GM10266 (cell line): ENCODE results near the gene CCN5.
A peak's percentile ranks its signal among the peaks of the same experiment; 100 is the strongest.
"Not testable (repeated sequence)": the region's sequence is repeated elsewhere in the genome, so short reads cannot be mapped to it uniquely, and the experiment has no call there.

Source experiments
- DNase-seq: peaks from one replicate; pipeline ENCODE4 v3.0.0; 2012; ENCODE audit errors: extremely low spot score
- TF ChIP-seq, protein P1 (sequence below): IDR thresholded peaks from 2 replicates; pipeline ENCODE4 v1.5.1; 2012; ENCODE audit warnings: mild to moderate bottlenecking, low read depth; ENCODE audit not compliant: control insufficient read depth, insufficient read depth; ENCODE audit errors: missing control alignments

Gene CCN5

DNA sequence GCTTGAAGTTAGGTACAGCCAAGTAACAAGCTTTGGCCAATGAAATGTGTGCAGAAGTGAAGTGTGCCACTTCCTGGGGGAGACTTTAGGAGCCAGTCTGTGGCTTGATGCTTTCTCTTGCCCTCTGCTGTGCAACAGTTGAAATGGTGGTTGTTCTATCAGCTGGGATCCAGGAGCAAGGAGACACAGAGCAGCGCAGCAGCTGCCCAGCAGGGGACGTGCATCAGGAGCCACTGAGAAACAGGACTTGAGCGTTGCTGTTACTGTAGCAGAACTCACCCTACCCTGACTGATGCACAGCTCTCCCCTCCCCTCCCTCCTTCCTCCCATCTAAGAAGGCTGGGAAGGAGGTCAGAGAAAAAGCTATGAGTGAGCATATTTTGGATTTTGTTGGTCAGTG is 18.9 kb upstream of the CCN5 start:
- TF ChIP-seq, protein P1, sequence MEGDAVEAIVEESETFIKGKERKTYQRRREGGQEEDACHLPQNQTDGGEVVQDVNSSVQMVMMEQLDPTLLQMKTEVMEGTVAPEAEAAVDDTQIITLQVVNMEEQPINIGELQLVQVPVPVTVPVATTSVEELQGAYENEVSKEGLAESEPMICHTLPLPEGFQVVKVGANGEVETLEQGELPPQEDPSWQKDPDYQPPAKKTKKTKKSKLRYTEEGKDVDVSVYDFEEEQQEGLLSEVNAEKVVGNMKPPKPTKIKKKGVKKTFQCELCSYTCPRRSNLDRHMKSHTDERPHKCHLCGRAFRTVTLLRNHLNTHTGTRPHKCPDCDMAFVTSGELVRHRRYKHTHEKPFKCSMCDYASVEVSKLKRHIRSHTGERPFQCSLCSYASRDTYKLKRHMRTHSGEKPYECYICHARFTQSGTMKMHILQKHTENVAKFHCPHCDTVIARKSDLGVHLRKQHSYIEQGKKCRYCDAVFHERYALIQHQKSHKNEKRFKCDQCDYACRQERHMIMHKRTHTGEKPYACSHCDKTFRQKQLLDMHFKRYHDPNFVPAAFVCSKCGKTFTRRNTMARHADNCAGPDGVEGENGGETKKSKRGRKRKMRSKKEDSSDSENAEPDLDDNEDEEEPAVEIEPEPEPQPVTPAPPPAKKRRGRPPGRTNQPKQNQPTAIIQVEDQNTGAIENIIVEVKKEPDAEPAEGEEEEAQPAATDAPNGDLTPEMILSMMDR: no peak
- DNase-seq: no peak

DNA sequence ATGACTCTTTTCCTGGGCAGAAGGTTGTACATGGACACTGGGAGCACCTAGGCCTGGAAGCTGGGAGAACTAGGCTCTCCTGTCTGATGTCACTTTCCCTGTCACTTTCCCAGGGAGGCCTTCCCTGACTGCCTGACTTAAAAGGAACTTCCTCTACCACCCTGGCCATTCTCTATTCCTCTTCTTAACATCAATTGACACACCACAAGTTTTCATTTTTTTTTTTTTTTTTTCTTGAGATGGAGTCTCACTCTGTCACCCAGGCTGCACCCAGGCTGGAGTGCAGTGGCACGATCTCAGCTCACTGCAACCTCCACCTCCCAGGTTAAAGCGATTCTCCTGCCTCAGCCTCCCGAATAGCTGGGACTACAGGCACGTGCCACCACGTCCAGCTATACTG is 18.1 kb upstream of the CCN5 start:
- not testable (repeated sequence) for DNase-seq

DNA sequence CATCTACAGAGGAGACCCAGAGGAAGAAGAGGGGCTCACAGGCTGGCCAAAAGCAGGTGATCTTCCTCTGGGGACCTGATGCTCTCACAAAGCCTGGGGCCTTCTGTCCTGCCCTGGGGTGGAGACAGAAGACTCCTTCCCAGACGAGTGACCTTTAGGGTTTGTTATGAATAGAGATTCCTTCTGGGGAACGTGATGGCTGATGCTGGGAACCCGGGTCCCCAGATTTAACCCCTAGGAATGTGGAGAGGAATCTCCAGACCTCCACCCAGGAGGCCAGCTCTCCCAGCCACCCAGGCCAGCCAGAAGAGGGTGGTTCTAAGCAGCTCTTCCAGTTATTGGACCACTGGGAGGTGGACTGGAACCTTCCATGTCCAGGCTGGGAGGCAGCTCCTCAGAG is 16.8 kb upstream of the CCN5 start:
- no peak for DNase-seq
- TF ChIP-seq, protein P1: no peak

DNA sequence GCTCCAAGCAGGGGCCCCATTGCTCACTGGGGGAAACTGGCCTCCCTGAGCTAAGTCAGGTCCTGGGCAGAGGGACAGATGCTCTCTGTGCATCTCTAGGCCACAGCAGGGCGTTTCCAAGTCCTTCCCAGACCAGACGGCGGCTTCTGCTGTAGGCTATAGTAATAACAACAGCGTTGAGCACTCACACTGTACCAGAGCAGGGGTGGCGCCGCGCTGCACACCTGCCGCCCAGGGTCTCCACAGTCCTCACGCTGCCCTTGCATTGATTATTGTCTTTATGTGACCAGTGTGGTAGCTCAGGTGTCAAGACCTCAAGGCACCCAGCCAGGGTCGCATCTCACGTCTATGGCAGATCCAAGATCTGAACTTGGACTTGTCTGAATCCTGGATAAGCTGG is 14.9 kb upstream of the CCN5 start:
- TF ChIP-seq, protein P1: no peak
- DNase-seq: no peak

DNA sequence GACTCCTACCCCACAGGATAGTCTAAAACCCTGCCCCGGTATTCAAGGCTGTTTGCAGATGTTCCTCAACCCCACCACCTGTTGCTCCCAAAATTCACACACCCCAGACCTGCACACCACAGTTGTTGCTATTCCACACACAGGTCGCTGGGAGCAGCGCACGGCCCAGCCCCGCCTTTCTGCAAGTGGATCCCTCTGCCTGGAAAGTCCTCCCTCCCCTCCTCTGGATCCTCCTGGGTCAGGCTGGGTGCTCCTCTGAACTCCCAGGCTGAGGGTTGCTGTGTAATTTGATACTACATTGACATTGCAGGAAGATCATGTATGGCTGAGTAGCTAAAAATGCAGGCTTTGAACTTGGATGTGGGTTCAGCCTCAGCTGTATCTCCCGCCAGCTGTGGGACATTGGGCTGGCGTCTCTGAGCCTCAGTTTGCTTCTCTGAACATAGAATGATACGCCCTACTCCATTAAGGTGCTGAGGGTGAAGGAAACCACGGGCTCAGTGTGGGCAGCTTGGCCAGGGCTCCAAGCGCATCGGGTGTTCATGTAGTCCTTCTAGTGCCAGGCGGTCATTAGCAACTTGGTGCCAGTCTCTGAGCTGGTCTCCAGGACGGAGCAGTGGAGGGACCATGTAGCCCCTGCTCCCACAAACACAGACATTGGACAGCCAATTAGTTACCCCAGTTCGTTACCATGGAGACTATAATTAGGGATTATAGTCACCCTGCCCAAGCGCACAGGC is 13.9 kb upstream of the CCN5 start:
- TF ChIP-seq, protein P1: no peak
- no peak for DNase-seq

DNA sequence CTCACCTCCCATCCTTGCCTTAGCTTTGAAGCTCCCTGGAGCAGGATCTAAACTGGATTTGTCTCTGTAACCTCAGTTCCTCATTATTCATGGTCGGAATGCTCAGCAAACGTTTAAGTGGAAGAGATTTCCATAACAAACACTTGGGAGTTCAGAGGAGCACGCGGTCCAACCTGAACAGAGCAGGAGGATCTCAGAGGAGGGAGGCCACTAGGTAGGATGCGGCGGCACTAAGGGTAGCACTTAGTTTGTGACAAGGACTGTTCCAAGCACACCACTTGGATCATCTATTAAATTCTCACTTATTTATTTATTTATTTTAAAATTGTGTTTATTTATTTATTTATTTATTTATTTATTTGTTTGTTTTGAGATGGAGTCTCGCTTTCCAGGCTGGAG is 13.3 kb upstream of the CCN5 start:
- no peak for DNase-seq

DNA sequence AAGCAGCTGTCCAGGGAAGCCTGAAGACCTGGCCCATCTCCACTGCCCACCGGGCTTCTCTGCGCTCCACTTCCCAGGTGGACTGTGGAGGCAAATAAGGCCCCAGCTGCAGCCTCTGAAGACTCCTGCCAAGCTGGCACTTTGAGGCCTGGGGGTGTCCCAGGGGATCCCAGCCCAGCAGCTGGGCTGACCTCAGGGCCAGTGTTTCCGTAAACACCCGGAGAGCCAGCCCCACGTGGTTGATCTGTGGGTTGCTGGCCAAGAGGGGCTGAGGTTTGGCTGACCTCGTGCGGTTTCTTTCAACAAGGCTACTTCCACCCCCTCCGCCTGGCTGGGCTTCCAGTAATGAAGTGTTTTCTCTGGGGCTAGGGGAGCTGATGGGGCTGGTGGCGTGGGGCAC is 12.4 kb upstream of the CCN5 start:
- peak; percentile 61 for DNase-seq

More for the DNA sequence above, 13.3 kb upstream of the CCN5 start:
- TF ChIP-seq, protein P1: no peak

More for the DNA sequence above, 12.4 kb upstream of the CCN5 start:
- TF ChIP-seq, protein P1: no peak
